GM06990 (cell line): ENCODE measurements around the gene KCNIP4.
A peak's percentile ranks its signal among the peaks of the same experiment; 100 is the strongest.

Source experiments
- DNase-seq: peaks from one replicate; pipeline ENCODE4 v3.0.0-alpha.2; 2011; ENCODE audit not compliant: insufficient read length; ENCODE audit errors: extremely low read depth
- H3K27me3 ChIP-seq: replicated peaks from 2 replicates; pipeline ENCODE4 v1.6.0; 2011; ENCODE audit warnings: low read length; ENCODE audit not compliant: control insufficient read depth, insufficient read depth
- H3K36me3 ChIP-seq: 2 replicates; pipeline ENCODE4 v1.5.1; 2011; ENCODE audit warnings: low read length; ENCODE audit not compliant: control insufficient read depth, insufficient read depth
- H3K4me3 ChIP-seq: replicated peaks from 2 replicates; pipeline ENCODE4 v1.5.1; 2011; ENCODE audit warnings: low read depth, mild to moderate bottlenecking, control low read depth, low read length
- TF ChIP-seq, protein P1 (sequence below): IDR thresholded peaks from 2 replicates; pipeline ENCODE4 v1.5.1; 2011; ENCODE audit warnings: low read length, control low read depth, mild to moderate bottlenecking, inconsistent platforms; ENCODE audit not compliant: insufficient read depth, poor library complexity, severe bottlenecking

KCNIP4 gene

DNA sequence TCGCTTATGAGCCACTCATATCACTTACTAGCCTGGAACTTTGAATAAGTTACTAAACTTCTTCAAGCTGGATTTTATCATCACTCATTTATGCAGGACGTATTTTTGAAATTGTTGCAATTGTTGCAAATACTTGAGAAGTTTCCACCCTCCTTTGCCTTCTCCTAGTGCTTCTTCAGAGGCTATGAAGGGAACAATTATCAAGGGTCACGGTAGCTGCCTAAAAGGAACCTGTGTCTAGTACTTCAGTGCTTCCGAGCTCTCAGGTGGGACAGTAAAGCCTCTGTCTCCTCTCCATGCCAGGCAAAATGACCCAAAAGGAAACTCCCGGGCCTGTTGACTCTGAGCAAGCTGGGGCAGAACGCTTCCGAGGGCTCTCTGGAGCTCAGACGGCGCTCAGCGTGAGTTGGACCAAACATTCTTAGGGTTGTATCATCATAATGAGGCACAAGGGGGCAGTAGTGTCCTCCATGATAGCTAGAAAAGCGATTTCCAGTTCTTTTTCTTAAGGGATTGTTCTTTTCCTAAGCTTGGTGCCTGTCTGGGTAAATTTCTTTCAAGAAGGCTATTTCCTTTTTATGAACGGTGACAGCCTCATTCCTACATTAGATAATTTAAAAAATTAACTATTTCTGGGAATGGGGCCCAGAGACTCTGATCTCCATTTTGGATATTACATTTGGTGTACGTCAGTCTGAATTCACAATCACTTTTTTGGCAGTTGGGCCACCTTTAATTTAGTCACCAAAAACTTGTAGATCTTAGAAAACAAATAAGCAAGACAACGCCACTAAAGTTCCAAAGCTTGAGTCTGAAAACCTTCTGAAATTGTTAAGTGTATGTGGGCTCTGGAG is 1175.2 kb downstream of the KCNIP4 start:
- Histone ChIP-seq H3K36me3 (no peaks in the 10 kb centered on the region), H3K4me3 (no peak overlapping the region), H3K27me3 (no peaks in the 10 kb centered on the region)
- DNase-seq: peak; percentile 1
- TF ChIP-seq, protein P1, sequence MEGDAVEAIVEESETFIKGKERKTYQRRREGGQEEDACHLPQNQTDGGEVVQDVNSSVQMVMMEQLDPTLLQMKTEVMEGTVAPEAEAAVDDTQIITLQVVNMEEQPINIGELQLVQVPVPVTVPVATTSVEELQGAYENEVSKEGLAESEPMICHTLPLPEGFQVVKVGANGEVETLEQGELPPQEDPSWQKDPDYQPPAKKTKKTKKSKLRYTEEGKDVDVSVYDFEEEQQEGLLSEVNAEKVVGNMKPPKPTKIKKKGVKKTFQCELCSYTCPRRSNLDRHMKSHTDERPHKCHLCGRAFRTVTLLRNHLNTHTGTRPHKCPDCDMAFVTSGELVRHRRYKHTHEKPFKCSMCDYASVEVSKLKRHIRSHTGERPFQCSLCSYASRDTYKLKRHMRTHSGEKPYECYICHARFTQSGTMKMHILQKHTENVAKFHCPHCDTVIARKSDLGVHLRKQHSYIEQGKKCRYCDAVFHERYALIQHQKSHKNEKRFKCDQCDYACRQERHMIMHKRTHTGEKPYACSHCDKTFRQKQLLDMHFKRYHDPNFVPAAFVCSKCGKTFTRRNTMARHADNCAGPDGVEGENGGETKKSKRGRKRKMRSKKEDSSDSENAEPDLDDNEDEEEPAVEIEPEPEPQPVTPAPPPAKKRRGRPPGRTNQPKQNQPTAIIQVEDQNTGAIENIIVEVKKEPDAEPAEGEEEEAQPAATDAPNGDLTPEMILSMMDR: peak; percentile 74

DNA sequence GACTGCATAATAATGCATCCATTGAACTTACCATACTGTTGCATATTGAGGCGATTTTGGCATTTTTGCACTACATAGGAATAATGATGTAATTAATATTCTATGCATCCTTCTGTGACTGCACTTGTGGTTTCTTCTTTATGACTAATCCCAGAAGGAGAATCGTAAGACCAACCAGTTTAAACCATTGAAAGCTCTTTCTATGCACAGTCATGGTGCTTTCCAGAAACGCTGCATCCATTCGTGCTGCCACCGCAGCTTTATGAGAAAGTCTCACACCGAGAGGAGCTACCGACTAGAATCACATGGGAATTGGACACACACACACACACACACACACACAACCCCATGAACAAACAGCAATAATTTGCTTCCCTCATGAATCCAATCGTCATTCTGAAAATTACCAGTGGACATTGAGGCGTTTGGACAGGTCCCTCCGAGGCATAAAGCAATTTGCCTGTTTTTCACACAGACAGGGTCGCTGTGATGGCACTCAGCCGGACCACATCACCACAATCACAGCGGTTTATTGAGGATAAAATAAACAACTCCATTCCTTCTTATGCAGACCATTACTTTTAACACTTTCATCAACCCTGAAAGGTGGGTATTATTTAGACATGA is 1184.1 kb downstream of the KCNIP4 start:
- TF ChIP-seq, protein P1: no peak
- Histone ChIP-seq H3K4me3 (no peak overlapping the region), H3K27me3 (no peaks in the 10 kb centered on the region), H3K36me3 (no peaks in the 10 kb centered on the region)
- DNase-seq: no peak

DNA sequence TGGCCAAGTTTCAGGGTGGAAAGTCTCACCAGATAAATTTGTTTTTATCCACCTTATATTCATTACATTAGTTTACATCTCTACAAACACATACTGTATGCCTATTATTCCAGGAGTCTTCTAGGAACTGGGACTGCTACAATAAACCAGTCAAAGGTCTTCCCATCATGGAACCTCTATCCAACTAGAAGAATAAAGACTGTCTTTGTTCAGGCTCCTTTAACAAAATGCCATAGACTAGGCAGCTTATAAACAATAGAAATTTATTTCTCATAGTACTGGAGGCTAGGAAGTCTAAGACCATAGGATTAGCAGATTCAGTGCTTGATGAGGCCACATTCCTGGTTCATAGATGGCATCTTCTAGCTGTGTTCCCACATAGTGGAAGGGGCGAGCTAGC is 1186.7 kb downstream of the KCNIP4 start:
- TF ChIP-seq, protein P1: no peak
- Histone ChIP-seq H3K4me3 (no peak overlapping the region), H3K27me3 (no peaks in the 10 kb centered on the region), H3K36me3 (no peaks in the 10 kb centered on the region)
- DNase-seq: no peak

DNA sequence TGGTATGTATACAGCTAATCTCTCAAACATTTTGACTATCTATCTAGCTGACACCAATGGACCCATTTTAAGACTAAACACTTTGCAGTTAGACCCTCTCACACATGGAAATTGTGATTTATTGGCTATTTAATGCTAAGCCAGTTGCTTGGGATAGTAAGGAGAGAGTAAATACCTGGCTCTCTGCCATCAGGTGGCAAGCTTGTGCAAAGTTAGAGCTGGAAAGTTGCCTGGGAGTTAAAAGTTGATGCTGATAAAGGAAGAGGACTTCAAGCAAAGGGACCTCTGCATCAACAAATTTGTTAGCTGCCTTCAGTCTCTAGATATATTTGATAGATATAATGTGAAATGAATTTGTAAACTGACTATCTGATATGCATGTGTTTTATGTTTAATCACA is 1187.2 kb downstream of the KCNIP4 start:
- Histone ChIP-seq H3K27me3 (no peaks in the 10 kb centered on the region), H3K4me3 (no peak overlapping the region), H3K36me3 (no peaks in the 10 kb centered on the region)
- no peak for DNase-seq
- TF ChIP-seq, protein P1: no peak

DNA sequence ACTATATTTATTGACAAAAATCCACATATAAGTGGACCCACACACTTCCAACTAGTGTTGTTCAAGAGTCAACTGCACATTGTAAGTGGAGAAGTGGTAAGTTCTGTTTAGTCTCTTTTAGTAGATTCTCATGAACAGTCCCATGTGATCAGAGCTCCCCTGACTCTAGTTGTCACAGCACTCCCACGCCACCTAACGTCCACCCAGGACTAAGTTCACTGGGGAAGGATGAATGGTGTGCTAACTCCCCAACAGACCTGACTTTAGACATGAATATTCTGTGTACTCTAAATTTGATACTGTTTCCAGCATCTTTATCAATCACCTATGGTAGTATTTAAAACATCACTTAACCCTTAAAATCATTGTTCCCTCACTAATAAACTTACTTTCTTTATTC is 1188.5 kb downstream of the KCNIP4 start:
- Histone ChIP-seq H3K27me3 (no peaks in the 10 kb centered on the region), H3K4me3 (no peak overlapping the region), H3K36me3 (no peaks in the 10 kb centered on the region)
- TF ChIP-seq, protein P1: peak; percentile 17
- DNase-seq: no peak
